Stimulated activated memory B cell treated with anti-CD40 and anti-IgM and Interleukin-4, amounts not matched to agents 10 μg/mL and 1 μg/mL and 100 μg/mL, for 72 hours (primary cell): Measurements from ENCODE around the gene TPD52L2.
A peak's percentile ranks its signal among the peaks of the same experiment; 100 is the strongest.
"Not testable (repeated sequence)": the region's sequence is repeated elsewhere in the genome, so short reads cannot be mapped to it uniquely, and the experiment has no call there.

Experiments used
- ATAC-seq: fragments of 150-1000 bp; cut with Tn5 transposase; 2 replicates; pipeline ENCODE4 v1.10.0; 2021
- H3K27ac Mint-ChIP-seq: one replicate; pipeline ENCODE4 v1.8.0; 2022; ENCODE audit warnings: mild to moderate bottlenecking, mixed read lengths
- H3K27me3 Mint-ChIP-seq: one replicate; pipeline ENCODE4 v1.8.0; 2022; ENCODE audit warnings: mixed read lengths
- H3K36me3 Mint-ChIP-seq: one replicate; pipeline ENCODE4 v1.8.0; 2022; ENCODE audit warnings: mixed read lengths
- H3K4me1 Mint-ChIP-seq: one replicate; pipeline ENCODE4 v1.8.0; 2022; ENCODE audit warnings: mixed read lengths
- H3K4me3 Mint-ChIP-seq: one replicate; pipeline ENCODE4 v1.8.0; 2022; ENCODE audit warnings: mild to moderate bottlenecking, moderate library complexity, mixed read lengths
- H3K9me3 Mint-ChIP-seq: one replicate; pipeline ENCODE4 v1.8.0; 2022; ENCODE audit warnings: mixed read lengths

The TPD52L2 gene

DNA sequence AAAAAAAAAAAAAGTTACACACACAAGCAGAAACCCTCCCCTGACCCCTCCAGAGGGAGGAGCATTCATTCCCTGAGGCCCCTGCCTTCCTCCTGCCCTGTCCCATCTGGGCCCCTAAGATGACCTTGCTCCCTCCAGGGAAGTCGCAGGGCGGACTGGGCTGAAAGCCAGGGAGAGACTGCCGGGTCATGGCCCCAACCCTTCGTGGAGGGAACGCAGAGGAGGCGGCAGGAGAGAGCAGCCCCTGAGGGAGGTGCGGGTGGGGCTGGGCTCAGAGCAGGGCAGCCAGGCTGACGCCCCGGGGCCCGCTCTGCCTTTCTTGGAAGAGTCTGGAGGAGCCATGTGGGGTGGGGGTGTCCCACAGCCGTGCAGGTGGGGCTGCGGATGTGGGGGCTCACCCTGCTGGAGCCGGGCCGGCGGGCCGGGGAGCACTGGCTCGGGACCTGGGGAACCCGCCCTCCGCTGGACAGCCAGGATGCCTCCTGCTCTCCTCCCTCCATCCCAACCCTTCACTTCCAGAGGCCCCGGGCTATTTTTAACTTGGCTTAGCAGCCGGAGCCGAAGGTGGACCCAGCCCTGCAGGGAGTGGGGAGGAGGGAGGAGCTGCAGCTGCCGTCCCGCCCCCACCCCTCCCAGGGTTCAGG is 18.8 kb upstream of the TPD52L2 start:
- no peak for ATAC-seq
- H3K4me3 Mint-ChIP-seq = no peak overlapping the region
- H3K9me3 Mint-ChIP-seq = no peaks in the 10 kb centered on the region
- peaks cover 37% of the 10 kb centered on the region for H3K4me1 Mint-ChIP-seq
- H3K27ac Mint-ChIP-seq = no peak overlapping the region
- H3K36me3 Mint-ChIP-seq = no peaks in the 10 kb centered on the region
- peaks cover 17% of the 10 kb centered on the region for H3K27me3 Mint-ChIP-seq

DNA sequence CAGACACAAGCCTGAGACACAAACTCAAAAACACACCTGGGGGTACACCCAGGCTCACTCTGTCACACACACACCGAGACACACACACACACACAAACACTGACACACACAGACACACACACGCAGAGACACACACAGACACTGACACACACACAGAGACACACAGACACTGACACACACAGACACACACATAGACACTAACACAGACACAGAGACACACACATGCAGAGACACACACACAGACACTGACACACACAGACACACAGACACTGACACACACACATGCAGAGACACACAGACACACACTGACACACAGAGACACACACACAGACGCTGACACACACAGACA is 18.2 kb upstream of the TPD52L2 start:
- Mint-ChIP-seq H3K27ac (no peak overlapping the region), H3K27me3 (peaks cover 17% of the 10 kb centered on the region), H3K9me3 (no peaks in the 10 kb centered on the region), H3K4me1 (peaks cover 37% of the 10 kb centered on the region), H3K4me3 (no peak overlapping the region), H3K36me3 (no peaks in the 10 kb centered on the region)
- no peak for ATAC-seq

DNA sequence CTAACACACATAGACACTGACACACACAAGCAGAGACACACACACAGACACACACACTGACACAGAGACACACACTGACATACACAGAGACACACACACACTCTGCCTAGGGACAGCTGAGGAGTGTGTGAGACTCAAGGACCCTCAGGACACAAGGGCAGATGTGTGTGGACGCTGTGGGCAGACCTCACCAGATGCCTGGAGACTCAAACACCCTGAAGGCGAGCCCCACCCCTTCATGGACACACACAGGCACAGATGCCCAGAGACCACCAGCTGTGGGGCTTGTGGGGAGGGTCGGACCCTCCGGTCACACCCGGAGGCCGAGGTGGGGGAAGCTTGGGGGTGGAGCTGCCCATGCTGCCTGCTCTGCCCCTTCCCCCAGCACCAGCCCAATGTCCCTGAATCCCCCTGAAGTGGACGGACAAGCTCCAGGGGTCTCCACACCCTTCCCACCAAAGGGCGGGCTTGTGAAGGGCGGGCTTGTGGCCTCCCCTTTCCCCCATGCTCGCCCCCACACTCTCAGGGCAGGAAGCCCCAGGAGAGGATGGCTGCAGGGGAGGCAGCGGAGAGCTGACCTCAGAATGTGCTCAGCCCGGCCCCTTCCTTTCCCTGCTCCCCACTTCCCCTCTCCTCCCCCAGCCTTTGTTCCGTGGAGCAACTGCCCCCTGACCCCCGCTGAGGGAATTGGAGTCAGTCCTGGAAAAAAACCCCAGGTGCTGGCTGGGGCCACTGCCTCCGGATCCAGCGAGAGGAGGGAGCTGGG is 17.6 kb upstream of the TPD52L2 start:
- Mint-ChIP-seq H3K27ac (no peak overlapping the region), H3K27me3 (peaks cover 17% of the 10 kb centered on the region), H3K4me3 (no peak overlapping the region), H3K9me3 (no peaks in the 10 kb centered on the region), H3K36me3 (peaks cover 4% of the 10 kb centered on the region), H3K4me1 (peaks cover 32% of the 10 kb centered on the region)
- ATAC-seq = no peak

DNA sequence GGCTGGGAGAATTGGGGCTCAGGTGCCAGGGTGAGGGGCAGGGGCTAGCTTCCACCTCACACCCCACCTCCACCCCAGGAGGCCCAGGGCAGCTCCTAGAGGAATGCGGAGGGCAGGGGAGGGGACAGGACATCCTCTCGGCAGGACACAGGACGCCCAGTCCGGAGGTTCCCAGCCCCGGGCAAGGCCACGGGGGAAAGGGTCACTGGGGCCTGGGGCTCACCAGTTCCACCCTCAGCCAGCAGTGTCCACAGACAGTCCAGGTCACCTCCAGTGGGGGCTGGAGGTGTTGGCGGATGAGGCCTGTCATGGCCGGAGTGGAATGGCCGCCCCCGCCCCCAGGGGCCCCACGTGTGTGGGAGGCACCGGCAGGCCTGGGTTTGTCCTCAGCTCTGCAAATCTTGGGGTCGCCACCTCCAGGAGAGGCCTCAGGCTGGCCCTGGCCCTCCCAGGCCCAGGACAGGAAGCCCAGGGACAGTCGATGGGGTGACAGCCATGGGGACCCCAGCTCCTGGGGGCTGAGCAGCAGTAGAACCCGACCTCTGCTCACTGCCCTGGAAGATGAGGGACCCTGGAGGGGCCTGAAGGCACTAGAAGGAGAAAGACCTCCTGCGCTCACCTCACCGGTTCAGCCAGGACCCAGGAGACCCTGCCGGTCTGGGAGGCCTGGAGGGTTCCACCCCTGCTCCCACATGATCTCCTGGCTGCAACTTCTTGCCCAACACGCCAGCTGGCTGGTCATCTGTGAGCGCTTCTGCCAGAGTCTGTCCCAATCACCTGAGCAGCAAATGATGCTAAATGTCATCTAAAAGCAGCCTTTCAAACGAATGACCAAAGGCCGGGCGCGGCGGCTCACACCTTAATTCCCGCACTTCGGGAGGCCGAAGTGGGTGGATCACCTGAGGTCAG is 16.8 kb upstream of the TPD52L2 start:
- peaks cover 19% of the 10 kb centered on the region for H3K27me3 Mint-ChIP-seq
- ATAC-seq = no peak
- H3K4me1 Mint-ChIP-seq = peaks cover 31% of the 10 kb centered on the region
- no peaks in the 10 kb centered on the region for H3K9me3 Mint-ChIP-seq
- peaks cover 5% of the 10 kb centered on the region for H3K36me3 Mint-ChIP-seq
- H3K4me3 Mint-ChIP-seq = no peak overlapping the region
- no peak overlapping the region for H3K27ac Mint-ChIP-seq

DNA sequence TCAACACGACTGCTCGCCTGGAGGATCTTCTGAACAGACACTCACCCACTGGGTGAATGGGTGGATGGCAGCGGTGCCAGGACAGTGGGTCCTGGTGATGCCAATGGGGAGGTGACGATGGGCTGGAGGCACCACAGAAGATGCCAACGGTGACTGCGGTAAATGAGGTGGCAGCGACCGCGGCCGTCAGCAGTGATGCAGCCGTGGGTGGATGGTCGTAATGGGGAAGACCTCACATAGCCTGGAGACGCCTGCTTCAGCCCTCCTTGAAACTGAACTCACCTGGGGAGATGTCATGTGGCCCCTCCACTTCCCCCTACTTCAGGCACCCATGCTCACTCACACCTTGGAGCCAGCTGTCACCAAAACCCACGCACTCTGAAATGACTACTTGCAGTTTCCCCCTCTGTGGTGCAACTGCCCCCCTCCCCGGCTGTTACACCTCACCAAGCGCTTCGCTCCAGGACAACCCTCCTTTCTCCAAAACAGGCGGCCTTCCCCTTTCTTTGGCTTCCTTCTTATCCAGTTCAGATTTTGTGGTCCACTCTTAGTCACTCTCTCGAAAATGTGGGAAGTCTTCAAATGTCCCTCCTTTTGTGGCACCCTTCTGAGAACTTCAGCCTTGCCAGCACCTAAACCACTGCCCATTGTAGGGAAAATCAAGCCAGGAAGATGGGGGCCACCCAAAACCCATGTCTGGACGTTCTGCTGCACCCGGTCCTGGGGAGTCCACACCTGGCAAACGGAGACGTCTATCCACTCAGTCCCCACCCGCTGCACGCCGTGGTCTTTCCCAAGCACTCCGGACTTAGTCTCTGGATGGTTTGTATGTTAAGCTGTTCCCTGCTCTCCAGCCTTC is 14.2 kb upstream of the TPD52L2 start:
- ATAC-seq = peak; percentile 92
- Mint-ChIP-seq H3K4me1 (peaks cover 30% of the 10 kb centered on the region), H3K9me3 (no peaks in the 10 kb centered on the region), H3K27ac (peak overlapping the region; percentile 59), H3K4me3 (peak overlapping the region; percentile 22), H3K36me3 (peaks cover 5% of the 10 kb centered on the region), H3K27me3 (peaks cover 28% of the 10 kb centered on the region)

DNA sequence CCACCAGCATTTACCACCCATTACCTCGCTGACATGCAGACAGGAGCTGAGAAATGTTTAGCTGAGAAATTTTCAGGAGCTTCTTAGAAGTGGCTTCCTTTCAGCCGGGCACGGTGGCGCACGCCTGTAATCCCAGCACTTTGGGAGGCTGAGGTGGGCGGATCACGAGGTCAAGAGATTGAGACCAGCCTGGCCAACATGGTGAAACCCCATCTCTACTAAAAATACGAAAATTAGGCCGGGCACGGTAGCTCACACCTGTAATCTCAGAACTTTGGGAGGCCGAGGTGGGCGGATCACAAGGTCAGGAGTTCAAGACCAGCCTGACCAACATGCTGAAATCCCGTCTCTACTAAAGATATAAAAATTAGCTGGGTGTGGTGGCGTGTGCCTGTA is 13.5 kb upstream of the TPD52L2 start:
- Mint-ChIP-seq H3K27ac (peak overlapping the region; percentile 59), H3K27me3 (peaks cover 33% of the 10 kb centered on the region), H3K4me1 (peaks cover 28% of the 10 kb centered on the region)
- not testable (repeated sequence) for H3K36me3 Mint-ChIP-seq, H3K4me3 Mint-ChIP-seq, H3K9me3 Mint-ChIP-seq, ATAC-seq

DNA sequence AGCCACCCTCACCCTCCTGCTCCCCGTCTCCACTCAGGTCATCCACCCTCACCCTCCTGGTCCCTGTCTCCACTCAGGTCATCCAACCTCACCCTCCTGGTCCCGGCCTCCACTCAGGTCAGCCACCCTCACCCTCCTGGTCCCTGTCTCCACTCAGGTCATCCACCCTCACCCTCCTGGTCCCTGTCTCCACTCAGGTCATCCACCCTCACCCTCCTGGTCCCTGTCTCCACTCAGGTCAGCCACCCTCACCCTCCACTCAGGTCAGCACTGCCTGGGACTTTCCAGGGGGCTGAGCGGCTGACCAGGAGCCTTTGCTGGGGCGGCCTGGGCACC is 11.4 kb upstream of the TPD52L2 start:
- H3K4me3 Mint-ChIP-seq, ATAC-seq, H3K36me3 Mint-ChIP-seq, H3K9me3 Mint-ChIP-seq: not testable (repeated sequence)
- Mint-ChIP-seq H3K4me1 (peaks cover 49% of the 10 kb centered on the region), H3K27me3 (peaks cover 38% of the 10 kb centered on the region), H3K27ac (peak overlapping the region; percentile 64)

DNA sequence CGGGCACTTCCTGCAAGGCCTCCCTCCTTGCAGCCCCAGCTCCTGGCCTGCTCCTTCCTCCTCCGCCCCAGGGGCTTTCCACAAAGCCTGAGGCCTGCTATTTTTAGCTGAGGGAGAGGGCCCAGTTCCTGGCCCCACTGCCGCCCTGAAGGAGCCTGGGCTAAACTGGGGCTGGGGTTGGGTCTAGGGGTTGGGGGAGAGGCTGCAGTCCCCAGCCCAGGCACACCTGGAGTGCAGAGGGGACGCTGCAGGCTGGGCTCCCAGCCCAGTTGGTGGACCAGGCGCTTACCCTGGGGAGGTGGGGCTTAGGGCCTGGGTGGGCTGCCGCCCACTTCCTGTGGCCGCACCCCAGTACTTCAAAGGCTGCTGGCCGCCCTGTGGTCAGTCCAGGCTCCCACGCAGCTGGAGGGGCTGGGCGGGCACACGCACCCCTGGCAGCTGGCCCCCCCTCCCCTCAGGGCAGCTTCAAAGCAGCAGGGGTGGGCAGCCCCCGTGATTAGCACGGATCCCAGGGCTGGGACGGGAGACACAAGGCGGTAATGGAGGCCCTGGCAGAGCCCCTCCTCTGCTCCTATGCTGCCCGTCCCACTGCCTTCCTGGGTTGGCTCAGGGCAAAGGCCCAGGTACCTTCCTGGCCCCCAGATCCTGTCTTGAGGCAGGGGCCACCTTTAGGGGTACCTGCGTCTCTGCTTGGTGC is 10.9 kb upstream of the TPD52L2 start:
- H3K4me3 Mint-ChIP-seq = no peak overlapping the region
- no peaks in the 10 kb centered on the region for H3K9me3 Mint-ChIP-seq
- peak overlapping the region; percentile 64 for H3K27ac Mint-ChIP-seq
- peaks cover 54% of the 10 kb centered on the region for H3K4me1 Mint-ChIP-seq
- peaks cover 38% of the 10 kb centered on the region for H3K27me3 Mint-ChIP-seq
- ATAC-seq = no peak
- H3K36me3 Mint-ChIP-seq = peaks cover 5% of the 10 kb centered on the region

DNA sequence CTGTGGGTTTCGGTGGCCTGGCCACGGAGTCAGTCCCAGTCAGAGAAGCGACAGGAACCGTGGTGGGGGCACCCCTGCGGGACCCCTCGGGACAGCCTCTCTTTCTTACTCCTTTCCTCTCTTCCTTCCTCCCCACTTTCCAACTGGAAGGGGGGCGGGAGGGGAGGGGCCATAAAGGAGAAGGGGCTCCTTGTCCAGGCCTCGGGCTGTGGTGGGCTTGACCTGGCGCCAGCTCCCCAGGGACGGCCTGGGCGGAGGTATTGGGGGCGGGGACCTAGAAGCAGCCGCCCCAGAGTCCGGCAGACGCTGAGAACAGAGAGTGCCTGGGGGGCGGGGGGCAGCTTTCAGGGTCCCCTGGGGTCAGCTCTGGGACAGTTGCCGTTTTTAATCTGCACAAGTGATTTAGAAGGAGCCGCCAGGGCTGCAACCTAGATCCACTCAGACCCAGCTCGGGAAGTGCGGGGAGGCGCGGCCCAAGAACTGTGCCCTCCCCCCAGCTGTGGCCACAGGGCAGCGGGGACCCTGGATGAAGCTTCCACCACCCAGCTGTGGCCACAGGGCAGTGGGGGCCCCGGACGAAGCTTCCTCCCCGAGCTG is 10.2 kb upstream of the TPD52L2 start:
- no peak overlapping the region for H3K4me3 Mint-ChIP-seq
- no peak for ATAC-seq

DNA sequence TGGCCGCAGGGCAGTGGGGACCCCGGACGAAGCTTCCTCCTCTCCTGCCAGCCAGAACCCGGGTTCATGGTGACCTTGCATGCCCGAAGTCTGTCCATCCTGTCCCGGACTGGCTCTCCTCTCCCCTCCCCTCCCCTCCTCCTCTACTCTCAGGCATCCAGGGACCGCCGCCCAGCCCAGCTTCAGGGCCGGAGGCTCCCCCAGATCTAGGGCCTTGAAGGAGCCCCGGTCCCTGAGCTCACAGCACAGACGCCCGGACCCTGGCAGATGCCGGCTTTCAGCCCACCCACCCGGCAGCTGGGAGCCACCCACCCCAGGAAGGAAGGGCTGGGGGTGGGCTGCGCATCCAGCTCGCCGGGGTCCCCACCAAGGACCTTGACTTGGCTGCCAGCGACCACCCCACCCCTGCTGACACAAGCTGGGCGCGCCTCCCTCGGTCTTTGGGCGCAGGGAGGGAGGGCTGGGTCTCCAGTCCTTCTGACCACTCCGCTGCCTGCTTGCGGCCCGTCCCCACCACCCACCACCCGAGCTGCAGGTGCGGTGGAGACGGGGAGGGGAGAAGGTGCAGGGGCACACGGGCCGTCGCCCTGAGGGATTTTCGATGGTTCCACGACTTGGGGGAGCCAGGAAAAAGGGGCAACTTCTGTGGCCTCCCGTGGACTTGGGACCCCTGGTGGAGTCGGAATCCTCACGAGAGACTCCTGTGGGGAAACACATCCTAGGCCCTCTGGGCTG is 9.5 kb upstream of the TPD52L2 start:
- H3K36me3 Mint-ChIP-seq = peaks cover 8% of the 10 kb centered on the region
- H3K27me3 Mint-ChIP-seq = peaks cover 38% of the 10 kb centered on the region
- H3K9me3 Mint-ChIP-seq = no peaks in the 10 kb centered on the region
- no peak overlapping the region for H3K27ac Mint-ChIP-seq
- H3K4me3 Mint-ChIP-seq = no peak overlapping the region
- no peak for ATAC-seq
- H3K4me1 Mint-ChIP-seq = peaks cover 59% of the 10 kb centered on the region

More for the DNA sequence above, 10.2 kb upstream of the TPD52L2 start:
- H3K4me1 Mint-ChIP-seq = peaks cover 58% of the 10 kb centered on the region
- peaks cover 5% of the 10 kb centered on the region for H3K36me3 Mint-ChIP-seq
- H3K9me3 Mint-ChIP-seq = no peaks in the 10 kb centered on the region
- peaks cover 38% of the 10 kb centered on the region for H3K27me3 Mint-ChIP-seq
- peak overlapping the region; percentile 64 for H3K27ac Mint-ChIP-seq

DNA sequence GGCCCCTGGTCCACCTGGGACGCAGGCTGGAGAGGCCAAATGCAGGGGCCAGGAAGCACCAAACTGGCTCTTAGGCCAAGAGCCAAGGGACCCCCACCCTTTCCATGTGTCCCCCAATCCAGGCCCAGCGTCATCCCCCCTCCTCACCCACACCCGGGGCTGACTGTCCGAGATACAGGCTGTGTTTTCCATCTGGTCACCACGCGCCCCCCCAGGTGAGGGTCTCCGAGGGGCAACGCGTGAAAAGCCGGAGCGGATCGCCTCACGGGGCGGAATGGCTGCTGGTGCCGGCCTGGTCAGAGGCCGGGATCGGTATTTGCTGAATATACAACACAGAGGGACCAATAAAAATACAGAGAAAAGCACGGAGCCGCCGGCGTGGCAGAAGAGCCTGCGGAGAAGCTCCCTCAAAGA is 9.0 kb upstream of the TPD52L2 start:
- no peak overlapping the region for H3K27ac Mint-ChIP-seq
- H3K9me3 Mint-ChIP-seq = no peaks in the 10 kb centered on the region
- H3K27me3 Mint-ChIP-seq = peaks cover 35% of the 10 kb centered on the region
- no peak for ATAC-seq
- H3K4me3 Mint-ChIP-seq = no peak overlapping the region
- peaks cover 59% of the 10 kb centered on the region for H3K4me1 Mint-ChIP-seq
- peaks cover 14% of the 10 kb centered on the region for H3K36me3 Mint-ChIP-seq

DNA sequence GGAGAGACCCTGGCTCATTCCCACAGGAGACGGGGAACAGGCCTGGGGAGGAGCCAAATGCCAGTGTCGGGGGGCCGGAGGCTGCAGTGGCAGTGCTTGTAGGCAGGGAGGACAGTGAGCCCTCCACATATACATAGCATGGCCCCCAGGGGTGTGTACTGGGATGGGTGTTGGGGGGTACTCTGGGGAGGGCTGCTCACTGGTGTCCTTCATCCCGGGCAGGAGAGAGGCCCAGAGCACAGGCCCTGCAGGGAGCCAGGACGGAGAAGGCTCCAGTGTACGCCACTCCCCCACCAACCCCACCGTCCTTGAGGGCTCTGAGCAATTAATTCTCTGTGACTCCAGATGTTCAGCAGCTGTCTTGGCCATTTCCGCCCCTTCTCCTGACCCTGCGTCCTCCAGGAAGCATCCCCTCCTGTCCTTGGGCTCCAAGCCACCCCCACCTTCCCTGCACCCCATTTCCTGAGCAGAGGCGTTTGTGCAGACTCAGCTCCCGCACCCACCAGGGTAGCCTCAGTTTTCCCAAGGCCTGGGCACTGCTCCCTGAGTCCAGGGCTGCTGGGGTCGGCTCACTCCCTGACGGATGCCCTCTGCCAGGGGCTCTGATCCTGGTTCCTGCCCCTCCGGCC is 7.2 kb upstream of the TPD52L2 start:
- ATAC-seq = no peak
- peak overlapping the region; percentile 53 for H3K27ac Mint-ChIP-seq
- peaks cover 13% of the 10 kb centered on the region for H3K36me3 Mint-ChIP-seq
- peaks cover 19% of the 10 kb centered on the region for H3K27me3 Mint-ChIP-seq
- peak overlapping the region; percentile 7 for H3K4me3 Mint-ChIP-seq
- peaks cover 54% of the 10 kb centered on the region for H3K4me1 Mint-ChIP-seq
- no peaks in the 10 kb centered on the region for H3K9me3 Mint-ChIP-seq
